Mammary epithelial cell (primary cell): Measurements from ENCODE around the gene U2AF1L4.

ENCODE experiments used
- CTCF ChIP-seq, 2 donors: IDR thresholded peaks in 1 of 2; conservative IDR thresholded peaks in 1 of 2; 2 replicates each; pipeline ENCODE4 v1.5.1; 2011 to 2012; ENCODE audit warnings: inconsistent platforms in 2 of 2, low read length in 2 of 2, mild to moderate bottlenecking in 2 of 2, control low read depth in 1 of 2, low read depth in 1 of 2; ENCODE audit not compliant: insufficient read depth in 1 of 2; ENCODE audit errors: extremely low read depth in 1 of 2
- EZH2 ChIP-seq: IDR thresholded peaks from 2 replicates; pipeline ENCODE4 v1.6.1; 2012; ENCODE audit warnings: low read length, inconsistent platforms, borderline replicate concordance

- TF ChIP-seq CTCF (conservative IDR thresholded peaks at IDR 0.05 in 1 of 2, IDR thresholded peaks at IDR 0.05 in 1 of 2; ENCODE audit: extremely low read depth in 1 of 2, insufficient read depth in 1 of 2, low read depth in 1 of 2, low read length in 2 of 2) (no peak), EZH2 (no peak)
Measured at GRCh38 chr19:35792888-35793287, 47.7 kb upstream of the U2AF1L4 start.
